Activated T-cell treated with anti-CD3 and anti-CD28 coated beads for 24 hours (primary cell): ENCODE results near the gene TKFC.

Source experiments
- DNase-seq: peaks from one replicate; pipeline ENCODE4 v3.0.0-alpha.2; 2020; ENCODE audit warnings: low read depth

Gene TKFC

GRCh38 chr11:61332797-61333549 lies at the start of gene TKFC, which contains the start of gene DDB1:
Gene TKFC (plus strand): TSS chr11:61333228. CDS start chr11:61334729, 1,501 bp downstream.
Gene DDB1 (minus strand): TSS chr11:61333105. CDS start chr11:61332968, 137 bp downstream.
- DNase-seq = peak; percentile 97

- no peak for DNase-seq
Measured at GRCh38 chr11:61283613-61284012, 49.4 kb upstream of the TKFC start.

GRCh38 chr11:61287338-61287977 lies 45.6 kb upstream of the TKFC start:
- DNase-seq = no peak

GRCh38 chr11:61290905-61291690 lies 41.9 kb upstream of the TKFC start:
- DNase-seq = no peak

- DNase-seq = no peak
Measured at GRCh38 chr11:61292356-61292755, 40.7 kb upstream of the TKFC start.

GRCh38 chr11:61293867-61294716 lies 38.9 kb upstream of the TKFC start:
- peak; percentile 41 for DNase-seq

- peak; percentile 66 for DNase-seq
Measured at GRCh38 chr11:61294717-61295595, 38.1 kb upstream of the TKFC start, which contains the start of gene VWCE. Gene VWCE (minus strand): TSS chr11:61295316. CDS start chr11:61295037, 279 bp downstream.

GRCh38 chr11:61295596-61295926 lies 37.5 kb upstream of the TKFC start:
- no peak for DNase-seq

- DNase-seq = no peak
Measured at GRCh38 chr11:61297341-61297740, 35.7 kb upstream of the TKFC start.

GRCh38 chr11:61297746-61298145 lies 35.3 kb upstream of the TKFC start:
- DNase-seq = no peak

- DNase-seq = no peak
Measured at GRCh38 chr11:61298663-61299244, 34.3 kb upstream of the TKFC start.

GRCh38 chr11:61302550-61302949 lies 30.5 kb upstream of the TKFC start:
- DNase-seq = no peak

- DNase-seq = no peak
Measured at GRCh38 chr11:61303725-61304124, 29.3 kb upstream of the TKFC start.

GRCh38 chr11:61305417-61305816 lies 27.6 kb upstream of the TKFC start:
- no peak for DNase-seq

- no peak for DNase-seq
Measured at GRCh38 chr11:61306221-61306620, 26.8 kb upstream of the TKFC start.

GRCh38 chr11:61307354-61307753 lies 25.7 kb upstream of the TKFC start:
- DNase-seq = no peak

- no peak for DNase-seq
Measured at GRCh38 chr11:61309141-61309540, 23.9 kb upstream of the TKFC start.

- DNase-seq = no peak
Measured at GRCh38 chr11:61309739-61310138, 23.3 kb upstream of the TKFC start.

GRCh38 chr11:61310749-61311148 lies 22.3 kb upstream of the TKFC start:
- DNase-seq = no peak

- DNase-seq = no peak
Measured at GRCh38 chr11:61315260-61315659, 17.8 kb upstream of the TKFC start.
